Osteoblast (primary cell): ENCODE data around the gene KMT2A. TPM values are rescaled to one million over a fixed set of nuclear protein-coding genes. Genes with fewer than 3 reads are reported as not detected.
"Not testable (repeated sequence)": the region's sequence is repeated elsewhere in the genome, so short reads cannot be mapped to it uniquely, and the experiment has no call there.

Experiments used
- DNase-seq: peaks from one replicate; pipeline ENCODE4 v3.0.0; 2011; ENCODE audit warnings: low spot score, mixed read lengths; ENCODE audit not compliant: insufficient read length; ENCODE audit errors: missing footprints
- H2AFZ ChIP-seq: 2 replicates; pipeline ENCODE4 v1.6.0; 2011; ENCODE audit warnings: mild to moderate bottlenecking, low read length
- H3K27ac ChIP-seq: 2 replicates; pipeline ENCODE4 v1.5.1; 2011; ENCODE audit warnings: mild to moderate bottlenecking, low read depth, low read length, moderate library complexity
- H3K27me3 ChIP-seq: 2 replicates; pipeline ENCODE4 v1.6.0; 2012; ENCODE audit warnings: mild to moderate bottlenecking, control low read depth, inconsistent platforms, low read length, moderate library complexity; ENCODE audit not compliant: insufficient read depth
- H3K36me3 ChIP-seq: 2 replicates; pipeline ENCODE4 v1.5.1; 2011; ENCODE audit warnings: mild to moderate bottlenecking, low read length, control low read depth, moderate library complexity; ENCODE audit not compliant: insufficient read depth
- H3K4me1 ChIP-seq: 2 replicates; pipeline ENCODE4 v1.5.1; 2011; ENCODE audit warnings: mild to moderate bottlenecking, low read length, control low read depth, moderate library complexity; ENCODE audit not compliant: insufficient read depth
- H3K4me2 ChIP-seq: 2 replicates; pipeline ENCODE4 v1.6.0; 2011; ENCODE audit warnings: mild to moderate bottlenecking, low read length; ENCODE audit not compliant: insufficient read depth
- H3K4me3 ChIP-seq: fragments of 200-600 bp; sonication (generic); 3 replicates; pipeline ENCODE4 v1.5.1; 2012; ENCODE audit warnings: mild to moderate bottlenecking, low read length, inconsistent platforms; ENCODE audit not compliant: insufficient read depth
- H3K79me2 ChIP-seq: 2 replicates; pipeline ENCODE4 v1.6.0; 2012; ENCODE audit warnings: mild to moderate bottlenecking, low read length, control low read depth, inconsistent platforms; ENCODE audit not compliant: insufficient read depth
- H3K9me3 ChIP-seq: 2 replicates; pipeline ENCODE4 v1.5.1; 2011; ENCODE audit warnings: low read depth, low read length, control low read depth
- H4K20me1 ChIP-seq: 2 replicates; pipeline ENCODE4 v1.6.0; 2012; ENCODE audit warnings: mild to moderate bottlenecking, low read length, control low read depth; ENCODE audit not compliant: insufficient read depth
- total RNA-seq: library from RNA; depleted of rRNA; stranded (reverse); fragments of >200 nt; gene quantifications from 2 replicates; pipeline ENCODE4 v1.2.3, GENCODE V29; 2012
- TF ChIP-seq, protein P1 (sequence below): IDR thresholded peaks from 2 replicates; pipeline ENCODE4 v1.5.1; 2011; ENCODE audit warnings: mild to moderate bottlenecking, low read depth, low read length, moderate library complexity; ENCODE audit errors: extremely low read depth

Gene KMT2A
- total RNA-seq, 1 donor = 38.4 TPM

DNA sequence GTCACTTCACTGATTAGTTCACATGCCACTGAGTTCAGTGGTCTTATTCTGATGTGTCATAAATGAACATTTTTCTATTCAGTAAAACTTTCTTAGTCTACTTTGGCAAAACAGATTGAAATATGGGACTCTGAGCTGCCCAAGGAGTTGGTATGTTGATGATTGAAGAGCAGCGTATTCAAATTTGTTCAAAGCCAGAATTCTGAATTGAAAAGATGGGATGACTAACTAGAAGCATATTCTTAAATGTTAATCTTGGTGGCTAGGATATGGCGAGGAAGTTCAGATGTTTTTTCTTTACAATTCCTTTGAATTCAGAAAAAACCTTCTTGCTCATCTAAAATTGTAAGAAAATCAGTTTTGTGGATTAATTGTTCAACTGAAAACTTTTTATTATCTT lies 34.7 kb downstream of the KMT2A start:
- DNase-seq = no peak
- Histone ChIP-seq H3K79me2 (peaks cover 53% of the 10 kb centered on the region), H3K4me3 (no peak overlapping the region), H2AFZ (no peak overlapping the region), H3K27me3 (no peaks in the 10 kb centered on the region), H3K4me1 (no peaks in the 10 kb centered on the region), H3K36me3 (peaks cover 21% of the 10 kb centered on the region), H3K27ac (no peak overlapping the region), H3K9me3 (no peaks in the 10 kb centered on the region), H3K4me2 (no peak overlapping the region), H4K20me1 (peaks cover 14% of the 10 kb centered on the region)
- TF ChIP-seq, protein P1, sequence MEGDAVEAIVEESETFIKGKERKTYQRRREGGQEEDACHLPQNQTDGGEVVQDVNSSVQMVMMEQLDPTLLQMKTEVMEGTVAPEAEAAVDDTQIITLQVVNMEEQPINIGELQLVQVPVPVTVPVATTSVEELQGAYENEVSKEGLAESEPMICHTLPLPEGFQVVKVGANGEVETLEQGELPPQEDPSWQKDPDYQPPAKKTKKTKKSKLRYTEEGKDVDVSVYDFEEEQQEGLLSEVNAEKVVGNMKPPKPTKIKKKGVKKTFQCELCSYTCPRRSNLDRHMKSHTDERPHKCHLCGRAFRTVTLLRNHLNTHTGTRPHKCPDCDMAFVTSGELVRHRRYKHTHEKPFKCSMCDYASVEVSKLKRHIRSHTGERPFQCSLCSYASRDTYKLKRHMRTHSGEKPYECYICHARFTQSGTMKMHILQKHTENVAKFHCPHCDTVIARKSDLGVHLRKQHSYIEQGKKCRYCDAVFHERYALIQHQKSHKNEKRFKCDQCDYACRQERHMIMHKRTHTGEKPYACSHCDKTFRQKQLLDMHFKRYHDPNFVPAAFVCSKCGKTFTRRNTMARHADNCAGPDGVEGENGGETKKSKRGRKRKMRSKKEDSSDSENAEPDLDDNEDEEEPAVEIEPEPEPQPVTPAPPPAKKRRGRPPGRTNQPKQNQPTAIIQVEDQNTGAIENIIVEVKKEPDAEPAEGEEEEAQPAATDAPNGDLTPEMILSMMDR = no peak

DNA sequence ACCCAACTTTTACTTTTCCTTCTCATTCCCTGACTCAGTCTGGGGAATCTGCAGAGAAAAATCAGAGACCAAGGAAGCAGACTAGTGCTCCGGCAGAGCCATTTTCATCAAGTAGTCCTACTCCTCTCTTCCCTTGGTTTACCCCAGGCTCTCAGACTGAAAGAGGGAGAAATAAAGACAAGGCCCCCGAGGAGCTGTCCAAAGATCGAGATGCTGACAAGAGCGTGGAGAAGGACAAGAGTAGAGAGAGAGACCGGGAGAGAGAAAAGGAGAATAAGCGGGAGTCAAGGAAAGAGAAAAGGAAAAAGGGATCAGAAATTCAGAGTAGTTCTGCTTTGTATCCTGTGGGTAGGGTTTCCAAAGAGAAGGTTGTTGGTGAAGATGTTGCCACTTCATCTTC lies 37.2 kb downstream of the KMT2A start:
- no peak overlapping the region for H2AFZ ChIP-seq
- H3K4me3 ChIP-seq = no peak overlapping the region
- no peak overlapping the region for H3K4me2 ChIP-seq
- H3K36me3 ChIP-seq = peaks cover 40% of the 10 kb centered on the region
- H4K20me1 ChIP-seq = peaks cover 7% of the 10 kb centered on the region
- no peaks in the 10 kb centered on the region for H3K9me3 ChIP-seq
- H3K79me2 ChIP-seq = peaks cover 35% of the 10 kb centered on the region
- TF ChIP-seq, protein P1 = no peak
- H3K27me3 ChIP-seq = no peaks in the 10 kb centered on the region
- no peak overlapping the region for H3K27ac ChIP-seq
- DNase-seq = no peak
- no peaks in the 10 kb centered on the region for H3K4me1 ChIP-seq

DNA sequence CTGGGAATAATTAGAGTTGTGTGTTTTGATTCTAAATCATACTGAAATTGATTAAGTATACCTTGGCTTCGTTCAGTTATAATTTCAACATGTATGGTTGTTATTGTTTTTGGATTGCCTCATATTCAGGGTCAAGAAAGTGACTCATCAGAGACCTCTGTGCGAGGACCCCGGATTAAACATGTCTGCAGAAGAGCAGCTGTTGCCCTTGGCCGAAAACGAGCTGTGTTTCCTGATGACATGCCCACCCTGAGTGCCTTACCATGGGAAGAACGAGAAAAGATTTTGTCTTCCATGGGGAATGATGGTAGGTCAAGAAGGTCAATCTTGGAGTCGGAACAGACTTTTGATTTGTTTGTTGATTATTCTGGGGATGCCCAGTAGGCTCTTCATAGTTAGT lies 40.4 kb downstream of the KMT2A start:
- no peak for DNase-seq
- H3K27me3 ChIP-seq = no peaks in the 10 kb centered on the region
- H3K4me3 ChIP-seq = no peak overlapping the region
- H3K36me3 ChIP-seq = peaks cover 67% of the 10 kb centered on the region
- H3K4me2 ChIP-seq = no peak overlapping the region
- H2AFZ ChIP-seq = no peak overlapping the region
- peaks cover 21% of the 10 kb centered on the region for H3K79me2 ChIP-seq
- TF ChIP-seq, protein P1 = no peak
- no peaks in the 10 kb centered on the region for H3K9me3 ChIP-seq
- no peak overlapping the region for H3K27ac ChIP-seq
- no peaks in the 10 kb centered on the region for H3K4me1 ChIP-seq
- no peaks in the 10 kb centered on the region for H4K20me1 ChIP-seq

DNA sequence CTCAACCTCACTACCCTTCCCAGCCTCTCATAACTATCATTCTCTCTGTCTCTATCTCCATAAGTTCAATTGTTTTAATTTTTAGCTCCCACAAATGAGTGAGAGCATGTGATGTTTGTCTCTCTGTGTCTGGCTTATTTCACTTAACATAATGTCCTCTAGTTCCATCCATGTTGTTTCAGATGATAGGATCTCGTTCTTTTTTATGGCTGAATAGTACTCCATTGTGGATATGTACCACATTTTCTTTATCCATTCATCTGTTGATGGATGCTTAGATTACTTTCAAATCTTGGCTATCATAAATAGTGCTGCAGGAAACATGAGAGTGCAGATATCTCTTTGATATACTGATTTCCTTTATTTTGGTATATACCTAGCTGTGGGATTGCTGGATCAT lies 44.9 kb downstream of the KMT2A start:
- peaks cover 80% of the 10 kb centered on the region for H3K36me3 ChIP-seq
- not testable (repeated sequence) for H3K27ac ChIP-seq, H3K27me3 ChIP-seq, DNase-seq, H3K4me1 ChIP-seq, H3K79me2 ChIP-seq, H3K4me2 ChIP-seq, H3K9me3 ChIP-seq, H3K4me3 ChIP-seq, H2AFZ ChIP-seq, H4K20me1 ChIP-seq
